HepG2 (cell line): ENCODE results near the gene TTLL4. TPM values are rescaled to one million over a fixed set of nuclear protein-coding genes. Genes with fewer than 3 reads are reported as not detected.
A peak's percentile ranks its signal among the peaks of the same experiment; 100 is the strongest.

Source experiments
- ATF7 ChIP-seq, 2 experiments: fragments of 450-650 bp in 1 of 2; sonication (generic) in 1 of 2; formaldehyde crosslinking in 1 of 2; IDR thresholded peaks; 2 replicates each; pipeline versions ENCODE4 v1.4.0 to v1.6.1; 2016 to 2020; ENCODE audit warnings: antibody characterized with exemption in 1 of 2, mild to moderate bottlenecking in 1 of 2, missing genetic modification reagents in 1 of 2
- EED ChIP-seq: sonication (generic); formaldehyde crosslinking; IDR thresholded peaks from 2 replicates; pipeline ENCODE4 v1.5.0; 2020; ENCODE audit warnings: mild to moderate bottlenecking, missing genetic modification reagents
- KLF16 ChIP-seq, 2 experiments: sonication (generic) in 1 of 2; formaldehyde crosslinking in 1 of 2; IDR thresholded peaks; 2 replicates each; pipeline versions ENCODE4 v1.6.1 to v1.8.0; 2016 to 2023; ENCODE audit warnings: missing genetic modification reagents in 2 of 2, missing compliant biosample characterization in 1 of 2
- NFRKB ChIP-seq: fragments of 450-650 bp; IDR thresholded peaks from 2 replicates; pipeline ENCODE4 v1.6.1; 2017
- NR2F2 ChIP-seq: IDR thresholded peaks from 2 replicates; pipeline ENCODE4 v1.6.1; 2012; ENCODE audit warnings: low read depth, inconsistent platforms, borderline replicate concordance
- RAD51 ChIP-seq: fragments of 450-650 bp; IDR thresholded peaks from 2 replicates; pipeline ENCODE4 v1.6.1; 2016; ENCODE audit warnings: borderline replicate concordance
- RBAK ChIP-seq: sonication (generic); formaldehyde crosslinking; IDR thresholded peaks from 2 replicates; pipeline ENCODE4 v1.5.1; 2020; ENCODE audit warnings: mild to moderate bottlenecking, missing genetic modification reagents
- REXO4 ChIP-seq: sonication (generic); formaldehyde crosslinking; IDR thresholded peaks from 2 replicates; pipeline ENCODE4 v1.8.0; 2022; ENCODE audit warnings: missing genetic modification reagents, mild to moderate bottlenecking, borderline replicate concordance
- RFX5 ChIP-seq: IDR thresholded peaks from 2 replicates; pipeline ENCODE4 v1.6.1; 2011; ENCODE audit warnings: low read depth, low read length, improper control_type of control experiment
- RNF219 ChIP-seq: sonication (generic); formaldehyde crosslinking; IDR thresholded peaks from 2 replicates; pipeline ENCODE4 v1.5.0; 2020; ENCODE audit warnings: mild to moderate bottlenecking, missing genetic modification reagents
- TBX2 ChIP-seq: sonication (generic); formaldehyde crosslinking; IDR thresholded peaks from 2 replicates; pipeline ENCODE4 v1.5.0; 2020; ENCODE audit warnings: missing genetic modification reagents, mild to moderate bottlenecking, borderline replicate concordance
- TEAD3 ChIP-seq: optimal IDR thresholded peaks from 2 replicates; pipeline ENCODE3; 2016; ENCODE audit warnings: borderline replicate concordance
- ZNF292 ChIP-seq: sonication (generic); formaldehyde crosslinking; IDR thresholded peaks from 2 replicates; pipeline ENCODE4 v1.8.1; 2022; ENCODE audit warnings: mild to moderate bottlenecking, low read depth, missing genetic modification reagents, borderline replicate concordance
- ZNF572 ChIP-seq: sonication (generic); formaldehyde crosslinking; IDR thresholded peaks from 2 replicates; pipeline ENCODE4 v1.5.1; 2020; ENCODE audit warnings: mild to moderate bottlenecking, missing genetic modification reagents
- ZNF652 ChIP-seq: IDR thresholded peaks from 2 replicates; pipeline ENCODE4 v1.6.1; 2016; ENCODE audit warnings: low read depth, borderline replicate concordance
- polyA plus RNA-seq, 8 experiments: library from polyadenylated mRNA; depleted of rRNA in 3 of 8; stranded (reverse) in 7 of 8; unstranded in 1 of 8; fragments of >200 nt; fragmentation: Illumina TruSeq in 4 of 8; extraction: Trizol in 4 of 8; gene quantifications; 2 replicates each; pipeline versions ENCODE4 v1.2.1 to v1.2.3, GENCODE V29; 2011 to 2016; ENCODE audit warnings: low read depth in 4 of 8, missing spikeins in 1 of 8, mixed read lengths in 1 of 8; ENCODE audit not compliant: insufficient read depth in 1 of 8
- total RNA-seq, 5 experiments: library from RNA; depleted of rRNA; stranded (reverse); fragments of >200 nt; fragmentation: Illumina TruSeq; extraction: Trizol; gene quantifications; 2 replicates each; pipeline ENCODE4 v1.2.3, GENCODE V29; 2016; ENCODE audit warnings: low read depth in 1 of 5
- TF ChIP-seq, protein P1 (sequence below), 2 experiments: IDR thresholded peaks; 2 replicates each; pipeline ENCODE4 v1.6.1; 2011 to 2012; ENCODE audit warnings: low read length in 2 of 2, borderline replicate concordance in 1 of 2, low read depth in 1 of 2, mild to moderate bottlenecking in 1 of 2, moderate library complexity in 1 of 2
- TF ChIP-seq, protein P2 (sequence below): sonication (generic); formaldehyde crosslinking; IDR thresholded peaks from 2 replicates; pipeline ENCODE4 v1.5.0; 2020; ENCODE audit warnings: mild to moderate bottlenecking, missing genetic modification reagents, borderline replicate concordance
- TF ChIP-seq, protein P3 (sequence below): sonication (generic); formaldehyde crosslinking; IDR thresholded peaks from 2 replicates; pipeline ENCODE4 v1.4.0; 2020; ENCODE audit warnings: missing genetic modification reagents, borderline replicate concordance

Gene TTLL4
- total and polyA plus RNA-seq, 2 of the 13 experiments (the other 11 are each of a cell fraction or from before 2014, with no cell fraction given): 77.5 to 84.6 TPM

DNA sequence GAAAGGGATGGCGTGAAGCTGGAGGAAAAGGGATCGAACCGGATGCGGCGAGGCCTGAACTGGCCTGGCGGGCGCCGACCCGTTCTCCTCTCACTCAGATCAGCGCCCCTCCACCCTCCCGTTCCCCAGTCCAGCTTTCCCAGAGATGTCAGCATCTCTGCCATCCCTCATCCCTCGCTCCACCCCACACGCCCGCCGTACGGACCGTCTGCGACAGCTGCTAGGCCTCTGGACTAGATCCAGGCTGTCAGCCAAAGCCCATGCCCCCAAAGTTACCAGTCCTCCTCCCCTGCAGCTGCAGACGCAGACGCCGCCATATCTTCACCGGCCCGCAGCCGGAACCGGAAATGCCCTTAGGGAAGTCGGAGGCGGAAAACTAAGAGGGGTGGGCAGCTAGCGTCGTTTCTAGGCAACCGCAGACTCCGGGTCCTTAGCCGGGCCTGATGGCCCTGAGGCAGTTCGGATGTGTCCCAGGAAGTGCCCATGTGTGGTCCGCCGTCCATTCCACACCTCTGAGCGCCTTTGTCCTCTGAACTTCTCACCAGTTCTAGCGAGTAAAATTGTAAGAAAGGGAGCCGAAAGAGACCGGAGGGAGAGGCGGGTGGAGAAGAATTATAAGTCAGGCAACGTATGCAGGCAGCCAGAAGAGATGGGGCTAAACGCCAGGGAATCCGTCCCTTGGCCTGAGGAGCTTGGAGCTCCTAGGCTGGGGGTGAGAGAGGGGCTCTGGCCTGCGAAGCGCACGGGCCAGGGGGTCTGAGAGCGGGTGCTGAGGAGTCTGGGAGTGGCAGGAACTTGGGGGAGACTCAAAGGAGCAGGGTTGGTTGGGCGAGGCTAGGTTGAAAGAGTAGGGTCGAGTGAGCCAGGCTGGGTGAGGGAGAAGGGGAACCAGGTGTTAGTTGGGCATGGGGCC lies 38.7 kb upstream of the TTLL4 start, which contains the start of the genes RNF25 and STK36 (continued):
- TF ChIP-seq, protein P1, sequence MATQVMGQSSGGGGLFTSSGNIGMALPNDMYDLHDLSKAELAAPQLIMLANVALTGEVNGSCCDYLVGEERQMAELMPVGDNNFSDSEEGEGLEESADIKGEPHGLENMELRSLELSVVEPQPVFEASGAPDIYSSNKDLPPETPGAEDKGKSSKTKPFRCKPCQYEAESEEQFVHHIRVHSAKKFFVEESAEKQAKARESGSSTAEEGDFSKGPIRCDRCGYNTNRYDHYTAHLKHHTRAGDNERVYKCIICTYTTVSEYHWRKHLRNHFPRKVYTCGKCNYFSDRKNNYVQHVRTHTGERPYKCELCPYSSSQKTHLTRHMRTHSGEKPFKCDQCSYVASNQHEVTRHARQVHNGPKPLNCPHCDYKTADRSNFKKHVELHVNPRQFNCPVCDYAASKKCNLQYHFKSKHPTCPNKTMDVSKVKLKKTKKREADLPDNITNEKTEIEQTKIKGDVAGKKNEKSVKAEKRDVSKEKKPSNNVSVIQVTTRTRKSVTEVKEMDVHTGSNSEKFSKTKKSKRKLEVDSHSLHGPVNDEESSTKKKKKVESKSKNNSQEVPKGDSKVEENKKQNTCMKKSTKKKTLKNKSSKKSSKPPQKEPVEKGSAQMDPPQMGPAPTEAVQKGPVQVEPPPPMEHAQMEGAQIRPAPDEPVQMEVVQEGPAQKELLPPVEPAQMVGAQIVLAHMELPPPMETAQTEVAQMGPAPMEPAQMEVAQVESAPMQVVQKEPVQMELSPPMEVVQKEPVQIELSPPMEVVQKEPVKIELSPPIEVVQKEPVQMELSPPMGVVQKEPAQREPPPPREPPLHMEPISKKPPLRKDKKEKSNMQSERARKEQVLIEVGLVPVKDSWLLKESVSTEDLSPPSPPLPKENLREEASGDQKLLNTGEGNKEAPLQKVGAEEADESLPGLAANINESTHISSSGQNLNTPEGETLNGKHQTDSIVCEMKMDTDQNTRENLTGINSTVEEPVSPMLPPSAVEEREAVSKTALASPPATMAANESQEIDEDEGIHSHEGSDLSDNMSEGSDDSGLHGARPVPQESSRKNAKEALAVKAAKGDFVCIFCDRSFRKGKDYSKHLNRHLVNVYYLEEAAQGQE (IDR thresholded peaks at IDR 0.05; ENCODE audit: borderline replicate concordance in 1 of 2, low read depth in 1 of 2, low read length in 2 of 2): no peak
- no peak for TF ChIP-seq RFX5
- TF ChIP-seq TBX2 (CRISPR knock-in tag): no peak; the same call in 1 of the 2 replicates
- TF ChIP-seq ZNF292: no peak
- no peak for TF ChIP-seq RNF219 (CRISPR knock-in tag)
- 0 out of 2 replicates have a peak, but pooled peaks have one; percentile 36 for TF ChIP-seq NR2F2
- peak; percentile 4; the same call in 1 of the 2 replicates for TF ChIP-seq RBAK
- TF ChIP-seq, protein P2, sequence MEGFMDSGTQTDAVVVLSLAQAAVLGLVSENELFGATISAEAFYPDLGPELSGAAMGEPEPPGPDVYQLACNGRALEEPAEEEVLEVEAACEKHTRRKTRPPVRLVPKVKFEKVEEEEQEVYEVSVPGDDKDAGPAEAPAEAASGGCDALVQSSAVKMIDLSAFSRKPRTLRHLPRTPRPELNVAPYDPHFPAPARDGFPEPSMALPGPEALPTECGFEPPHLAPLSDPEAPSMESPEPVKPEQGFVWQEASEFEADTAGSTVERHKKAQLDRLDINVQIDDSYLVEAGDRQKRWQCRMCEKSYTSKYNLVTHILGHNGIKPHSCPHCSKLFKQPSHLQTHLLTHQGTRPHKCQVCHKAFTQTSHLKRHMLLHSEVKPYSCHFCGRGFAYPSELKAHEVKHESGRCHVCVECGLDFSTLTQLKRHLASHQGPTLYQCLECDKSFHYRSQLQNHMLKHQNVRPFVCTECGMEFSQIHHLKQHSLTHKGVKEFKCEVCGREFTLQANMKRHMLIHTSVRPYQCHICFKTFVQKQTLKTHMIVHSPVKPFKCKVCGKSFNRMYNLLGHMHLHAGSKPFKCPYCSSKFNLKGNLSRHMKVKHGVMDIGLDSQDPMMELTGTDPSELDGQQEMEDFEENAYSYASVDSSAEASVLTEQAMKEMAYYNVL (CRISPR knock-in tag): peak; percentile 68
- TF ChIP-seq TEAD3 (CRISPR knock-in tag): peak; percentile 57
- peak; percentile 91 for TF ChIP-seq ZNF572 (CRISPR knock-in tag)
- TF ChIP-seq RAD51: no peak
- TF ChIP-seq ZNF652 (CRISPR knock-in tag): no peak
- peak; percentile 44; the same call in 1 of the 2 replicates for TF ChIP-seq EED (CRISPR knock-in tag)
- no peak for TF ChIP-seq ATF7 (IDR thresholded peaks at IDR 0.05)
- TF ChIP-seq ATF7 (CRISPR knock-in tag; IDR thresholded peaks at IDR 0.05): no peak
- no peak for TF ChIP-seq REXO4 (CRISPR knock-in tag)
- TF ChIP-seq KLF16 (CRISPR knock-in tag; IDR thresholded peaks at IDR 0.05): peak in 1 of 2 experiments; percentile 59; a peak in 1 of 4 replicates
- TF ChIP-seq, protein P3, sequence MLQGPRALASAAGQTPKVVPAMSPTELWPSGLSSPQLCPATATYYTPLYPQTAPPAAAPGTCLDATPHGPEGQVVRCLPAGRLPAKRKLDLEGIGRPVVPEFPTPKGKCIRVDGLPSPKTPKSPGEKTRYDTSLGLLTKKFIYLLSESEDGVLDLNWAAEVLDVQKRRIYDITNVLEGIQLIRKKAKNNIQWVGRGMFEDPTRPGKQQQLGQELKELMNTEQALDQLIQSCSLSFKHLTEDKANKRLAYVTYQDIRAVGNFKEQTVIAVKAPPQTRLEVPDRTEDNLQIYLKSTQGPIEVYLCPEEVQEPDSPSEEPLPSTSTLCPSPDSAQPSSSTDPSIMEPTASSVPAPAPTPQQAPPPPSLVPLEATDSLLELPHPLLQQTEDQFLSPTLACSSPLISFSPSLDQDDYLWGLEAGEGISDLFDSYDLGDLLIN: no peak
- no peak for TF ChIP-seq NFRKB
